Spinal cord (tissue), 10 donors: ENCODE data around the gene SUSD6. TPM values are rescaled to one million over a fixed set of nuclear protein-coding genes. Genes with fewer than 3 reads are reported as not detected.

ENCODE experiments used
- DNase-seq, 6 donors: peaks; one replicate each; pipeline versions ENCODE4 v3.0.0 to v3.0.0-alpha.2; 2013 to 2015; ENCODE audit warnings: low spot score in 6 of 6, low read depth in 4 of 6
- H3K27ac ChIP-seq: one replicate; pipeline ENCODE4 v1.5.1; 2013; ENCODE audit warnings: low read depth, low read length, control low read depth
- H3K27me3 ChIP-seq: one replicate; pipeline ENCODE4 v1.6.1; 2013; ENCODE audit warnings: low read length; ENCODE audit not compliant: control insufficient read depth, insufficient read depth
- H3K36me3 ChIP-seq: one replicate; pipeline ENCODE4 v1.6.1; 2013; ENCODE audit warnings: low read length; ENCODE audit not compliant: control insufficient read depth, insufficient read depth
- H3K4me1 ChIP-seq: one replicate; pipeline ENCODE4 v1.6.1; 2013; ENCODE audit warnings: low read length; ENCODE audit not compliant: control insufficient read depth, insufficient read depth
- H3K4me3 ChIP-seq: one replicate; pipeline ENCODE4 v1.5.1; 2013; ENCODE audit warnings: low read depth, low read length, control low read depth
- H3K9me3 ChIP-seq: one replicate; pipeline ENCODE4 v1.6.1; 2013; ENCODE audit warnings: low read length; ENCODE audit not compliant: control insufficient read depth, insufficient read depth
- WGBS: methylation state at CpG from one replicate; pipeline ENCODE4 v1.1.5; 2013; ENCODE audit warnings: missing lambda C conversion rate; ENCODE audit not compliant: insufficient coverage; 5-methylcytosine and 5-hydroxymethylcytosine counted together
- polyA plus RNA-seq, 2 donors: library from polyadenylated mRNA; unstranded; fragments of 120-200 nt; gene quantifications; one replicate each; pipeline ENCODE4 v1.2.1, GENCODE V29; 2013; ENCODE audit not compliant: insufficient read length in 2 of 2
- total RNA-seq, 2 donors: library from RNA; depleted of rRNA in 1 of 2; stranded (reverse); fragments of 120-200 nt in 1 of 2; fragments of >200 nt in 1 of 2; gene quantifications; one replicate each; pipeline versions ENCODE4 v1.2.3 to v1.2.4, GENCODE V29; 2013 to 2014
- donor health status: healthy.

Gene SUSD6
- total and polyA plus RNA-seq, 4 donors = 16.8 to 23.9 (median 19.4) TPM

GRCh38 chr14:69573205-69573830 lies 38.1 kb upstream of the SUSD6 start:
- no peak for DNase-seq
- peaks cover 22% of the 10 kb centered on the region for H3K36me3 ChIP-seq
- H3K4me3 ChIP-seq = peak overlapping the region; percentile 36
- 57% methylated on average over 49 of the region's 51 CpGs for WGBS
- peaks cover 33% of the 10 kb centered on the region for H3K27me3 ChIP-seq
- H3K27ac ChIP-seq = no peak overlapping the region
- no peaks in the 10 kb centered on the region for H3K9me3 ChIP-seq
- peaks cover 32% of the 10 kb centered on the region for H3K4me1 ChIP-seq

- peak in 4 of 6 donors; percentile 27 to 93 (median 62) for DNase-seq
- peaks cover 22% of the 10 kb centered on the region for H3K36me3 ChIP-seq
- H3K4me1 ChIP-seq = peaks cover 32% of the 10 kb centered on the region
- H3K9me3 ChIP-seq = no peaks in the 10 kb centered on the region
- H3K27me3 ChIP-seq = peaks cover 33% of the 10 kb centered on the region
- WGBS = 8% methylated on average over 14 of the region's 15 CpGs
- peak overlapping the region; percentile 36 for H3K4me3 ChIP-seq
- H3K27ac ChIP-seq = no peak overlapping the region
Observed at GRCh38 chr14:69573831-69574262, 37.5 kb upstream of the SUSD6 start.

- peaks cover 32% of the 10 kb centered on the region for H3K4me1 ChIP-seq
- WGBS = under 1% methylated on average over 33 of the region's 52 CpGs
- peak within 1 kb of the TSS; percentile 4 for H3K27ac ChIP-seq
- peaks cover 22% of the 10 kb centered on the region for H3K36me3 ChIP-seq
- peak in 5 of 6 donors; percentile 58 to 96 (median 70) for DNase-seq
- H3K27me3 ChIP-seq = peaks cover 33% of the 10 kb centered on the region
- peak within 1 kb of the TSS; percentile 36 for H3K4me3 ChIP-seq
- H3K9me3 ChIP-seq = no peaks in the 10 kb centered on the region
Observed at GRCh38 chr14:69574263-69574953, 37.0 kb upstream of the SUSD6 start, which contains the start of gene CCDC177. Gene CCDC177 (minus strand): TSS chr14:69574871. CDS start chr14:69573622, 1,249 bp downstream.

- H3K27me3 ChIP-seq = peaks cover 33% of the 10 kb centered on the region
- H3K4me3 ChIP-seq = peak overlapping the region; percentile 36
- H3K36me3 ChIP-seq = peaks cover 22% of the 10 kb centered on the region
- peaks cover 32% of the 10 kb centered on the region for H3K4me1 ChIP-seq
- 46% methylated on average over 2 of the region's 5 CpGs for WGBS
- no peaks in the 10 kb centered on the region for H3K9me3 ChIP-seq
- no peak for DNase-seq
- H3K27ac ChIP-seq = peak overlapping the region; percentile 4
Observed at GRCh38 chr14:69574954-69575295, 36.5 kb upstream of the SUSD6 start.

GRCh38 chr14:69579476-69579875 lies 31.9 kb upstream of the SUSD6 start:
- H3K36me3 ChIP-seq = no peaks in the 10 kb centered on the region
- H3K9me3 ChIP-seq = no peaks in the 10 kb centered on the region
- H3K4me3 ChIP-seq = no peak overlapping the region
- 89% methylated on average over 1 of the region's 2 CpGs for WGBS
- no peak for DNase-seq
- H3K4me1 ChIP-seq = peaks cover 4% of the 10 kb centered on the region
- no peak overlapping the region for H3K27ac ChIP-seq
- H3K27me3 ChIP-seq = peaks cover 10% of the 10 kb centered on the region

GRCh38 chr14:69580009-69580577 lies 31.3 kb upstream of the SUSD6 start:
- Histone ChIP-seq H3K9me3 (no peaks in the 10 kb centered on the region), H3K36me3 (no peaks in the 10 kb centered on the region), H3K4me1 (no peaks in the 10 kb centered on the region), H3K4me3 (no peak overlapping the region), H3K27ac (no peak overlapping the region), H3K27me3 (peaks cover 5% of the 10 kb centered on the region)
- WGBS = 35% methylated on average over 6 of the region's 7 CpGs
- peak in 2 of 6 donors; percentile 51 to 75 for DNase-seq

GRCh38 chr14:69581316-69581935 lies 30.0 kb upstream of the SUSD6 start:
- no peak overlapping the region for H3K27ac ChIP-seq
- WGBS = 60% methylated on average over 3 of the region's 7 CpGs
- H3K27me3 ChIP-seq = no peaks in the 10 kb centered on the region
- no peak overlapping the region for H3K4me3 ChIP-seq
- H3K36me3 ChIP-seq = no peaks in the 10 kb centered on the region
- no peak for DNase-seq
- no peaks in the 10 kb centered on the region for H3K9me3 ChIP-seq
- H3K4me1 ChIP-seq = no peaks in the 10 kb centered on the region

GRCh38 chr14:69582212-69582611 lies 29.2 kb upstream of the SUSD6 start:
- no CpG with 5 or more reads among the region's 1 CpG for WGBS

GRCh38 chr14:69582829-69583228 lies 28.6 kb upstream of the SUSD6 start:
- no peaks in the 10 kb centered on the region for H3K27me3 ChIP-seq
- no peaks in the 10 kb centered on the region for H3K9me3 ChIP-seq
- no peak for DNase-seq
- no peak overlapping the region for H3K4me3 ChIP-seq
- H3K36me3 ChIP-seq = no peaks in the 10 kb centered on the region
- no peak overlapping the region for H3K27ac ChIP-seq
- 89% methylated on average over 3 of the region's 4 CpGs for WGBS
- no peaks in the 10 kb centered on the region for H3K4me1 ChIP-seq

More at GRCh38 chr14:69582212-69582611, 29.2 kb upstream of the SUSD6 start:
- Histone ChIP-seq H3K27ac (no peak overlapping the region), H3K27me3 (no peaks in the 10 kb centered on the region), H3K36me3 (no peaks in the 10 kb centered on the region), H3K4me3 (no peak overlapping the region), H3K9me3 (no peaks in the 10 kb centered on the region), H3K4me1 (no peaks in the 10 kb centered on the region)
- no peak for DNase-seq
